NT2/D1 (cell line): ENCODE data around the gene RUVBL1.

ENCODE experiments used
- SUZ12 ChIP-seq: IDR thresholded peaks from 2 replicates; pipeline ENCODE4 v1.6.1; 2011; ENCODE audit not compliant: insufficient read length, insufficient read depth; ENCODE audit errors: extremely low read depth
- YY1 ChIP-seq: IDR thresholded peaks from 2 replicates; pipeline ENCODE4 v1.6.1; 2011; ENCODE audit not compliant: insufficient read length, insufficient read depth
- ZNF274 ChIP-seq: IDR thresholded peaks from 2 replicates; pipeline ENCODE4 v1.6.1; 2011; ENCODE audit warnings: mild to moderate bottlenecking, low read depth, low read length

DNA sequence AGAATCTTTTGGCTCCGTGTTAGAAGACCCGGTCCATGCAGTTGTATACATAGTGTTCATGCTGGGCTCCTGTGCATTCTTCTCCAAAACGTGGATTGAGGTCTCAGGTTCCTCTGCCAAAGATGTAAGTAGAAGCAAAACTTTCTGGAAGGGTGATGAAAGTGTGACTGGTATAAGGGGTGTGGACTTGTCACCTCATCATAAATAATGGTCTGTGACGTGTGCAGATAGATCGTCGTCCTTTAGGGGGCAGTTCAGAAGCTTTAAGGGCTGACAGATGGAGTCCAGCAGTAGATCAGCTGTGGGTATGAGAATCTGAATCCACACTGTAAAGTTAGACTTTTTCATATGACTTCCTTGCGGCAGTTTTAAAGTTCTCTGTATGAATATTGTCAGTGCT is 56.1 kb downstream of the RUVBL1 start:
- TF ChIP-seq YY1, result no peak
- no peak for TF ChIP-seq ZNF274
- no peak for TF ChIP-seq SUZ12
